NCI-H187 (cell line): ENCODE results near the gene GAST.
A peak's percentile ranks its signal among the peaks of the same experiment; 100 is the strongest.

Experiments
- DNase-seq, 2 experiments: peaks; one replicate each; lab custom pipeline; 2025; lab: John Stamatoyannopoulos, UW

GAST gene

GRCh38 chr17:41710472-41711090, 1.6 kb upstream of the GAST start:
- DNase-seq, result no peak

- no peak for DNase-seq
These were observed 5.5 kb downstream of the GAST start for GRCh38 chr17:41717408-41718286.

- no peak for DNase-seq
These were observed 6.1 kb downstream of the GAST start for GRCh38 chr17:41718287-41718645.

DNA sequence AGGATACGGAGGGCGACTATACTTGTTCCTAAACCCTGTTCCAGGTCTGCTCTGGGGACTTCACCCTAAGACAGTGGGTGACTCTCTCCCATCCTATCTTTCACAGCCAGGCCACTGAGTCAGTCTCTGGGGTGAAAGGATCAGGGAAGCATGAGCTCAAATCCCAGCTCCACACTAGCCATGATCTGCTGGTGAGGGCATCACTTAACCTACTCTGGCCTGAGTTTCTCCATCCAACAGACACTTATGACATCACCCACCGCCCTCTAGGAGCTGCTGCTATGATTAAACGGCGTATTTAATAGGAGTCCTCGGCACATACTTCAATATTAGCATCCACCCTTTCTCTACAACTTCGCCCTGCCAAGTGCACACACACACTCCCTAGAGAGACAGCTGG, 10.1 kb downstream of the GAST start:
- DNase-seq, result no peak

DNA sequence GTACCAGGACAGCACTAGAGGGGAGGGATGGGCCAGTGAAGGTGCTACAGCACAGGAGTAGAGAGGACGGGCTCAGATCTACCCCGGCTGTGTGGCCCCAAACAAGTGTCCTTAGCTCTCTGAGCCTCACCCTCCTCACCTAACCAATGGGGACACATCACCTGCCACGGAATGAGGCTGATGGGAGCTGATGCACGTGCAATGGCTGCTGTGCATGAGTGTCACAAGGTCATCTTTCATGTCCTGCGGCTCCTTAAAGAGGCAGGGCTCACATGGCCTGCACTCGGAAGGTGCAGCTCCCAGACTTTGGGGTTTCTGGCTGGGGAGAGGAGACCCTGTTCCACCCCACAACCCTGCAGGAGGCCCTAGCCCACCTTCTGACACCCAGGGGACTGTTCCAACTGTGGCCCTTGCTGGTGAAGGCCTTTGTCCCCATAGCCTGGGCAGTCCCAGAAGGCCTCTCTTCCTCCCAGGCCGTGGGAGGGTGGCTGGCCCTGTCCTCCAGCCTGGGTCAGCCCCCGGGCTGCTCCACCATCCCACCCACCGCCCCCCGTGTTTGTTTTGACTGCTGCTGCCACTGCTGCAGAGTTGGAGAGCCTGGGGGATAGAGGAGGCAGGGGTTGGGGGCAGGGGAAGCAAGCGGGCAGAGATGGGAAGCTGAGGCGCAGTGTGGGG, 11.8 kb downstream of the GAST start:
- DNase-seq, result no peak

DNA sequence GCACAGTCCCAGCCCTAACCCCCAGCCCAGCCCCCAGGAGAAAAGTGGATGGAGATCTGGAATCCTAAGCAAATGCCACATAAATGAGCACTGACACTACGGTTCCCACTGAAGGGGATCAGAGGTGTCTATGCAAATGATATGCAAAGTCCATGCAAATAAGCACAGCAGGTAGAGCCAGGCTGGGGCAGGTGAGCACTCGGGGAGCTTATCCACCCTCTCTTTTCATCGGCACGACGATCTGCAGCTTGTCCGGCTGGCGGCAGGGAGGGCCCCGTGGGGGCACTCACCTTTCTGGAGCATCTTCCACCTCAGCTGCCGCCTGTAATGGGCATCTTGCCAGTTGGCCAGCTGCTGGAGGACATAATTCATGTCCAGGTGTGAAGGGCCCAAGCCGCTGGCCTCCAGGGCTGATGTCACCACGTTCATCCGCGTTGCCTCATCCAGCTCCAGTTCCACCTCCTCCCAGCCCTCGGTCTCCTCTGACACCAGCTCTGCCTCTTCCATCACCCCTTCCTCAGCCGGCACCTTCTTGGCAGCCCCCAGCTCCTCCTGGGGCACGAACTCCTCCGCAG, 12.4 kb downstream of the GAST start:
- DNase-seq, result no peak

- no peak for DNase-seq
These were observed 13.0 kb downstream of the GAST start for GRCh38 chr17:41725134-41725533.

GRCh38 chr17:41728056-41728455, 15.9 kb downstream of the GAST start:
- no peak for DNase-seq

DNA sequence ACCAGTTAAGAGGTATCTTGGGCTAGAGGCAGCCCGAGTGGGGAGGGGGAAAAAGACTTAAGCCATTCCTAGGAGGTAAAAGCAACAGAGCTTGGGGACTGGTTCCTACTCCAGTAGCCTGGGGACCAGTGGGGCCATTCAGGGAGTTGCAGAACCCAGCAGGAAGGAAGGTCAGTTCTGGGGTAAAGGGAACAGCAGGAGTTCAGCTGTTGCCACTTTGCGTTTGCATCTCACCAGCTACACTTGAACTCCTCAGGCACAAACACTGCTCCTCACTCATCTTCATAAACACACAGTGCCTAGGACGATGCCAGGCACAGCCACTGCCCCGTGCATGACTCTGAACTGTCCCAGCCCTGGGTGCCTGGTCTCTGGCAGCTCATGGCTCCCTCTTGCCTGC, 18.3 kb downstream of the GAST start:
- DNase-seq, result no peak

GRCh38 chr17:41731836-41732235, 19.7 kb downstream of the GAST start:
- DNase-seq, result no peak

GRCh38 chr17:41733348-41734138, 21.4 kb downstream of the GAST start:
- no peak for DNase-seq

DNA sequence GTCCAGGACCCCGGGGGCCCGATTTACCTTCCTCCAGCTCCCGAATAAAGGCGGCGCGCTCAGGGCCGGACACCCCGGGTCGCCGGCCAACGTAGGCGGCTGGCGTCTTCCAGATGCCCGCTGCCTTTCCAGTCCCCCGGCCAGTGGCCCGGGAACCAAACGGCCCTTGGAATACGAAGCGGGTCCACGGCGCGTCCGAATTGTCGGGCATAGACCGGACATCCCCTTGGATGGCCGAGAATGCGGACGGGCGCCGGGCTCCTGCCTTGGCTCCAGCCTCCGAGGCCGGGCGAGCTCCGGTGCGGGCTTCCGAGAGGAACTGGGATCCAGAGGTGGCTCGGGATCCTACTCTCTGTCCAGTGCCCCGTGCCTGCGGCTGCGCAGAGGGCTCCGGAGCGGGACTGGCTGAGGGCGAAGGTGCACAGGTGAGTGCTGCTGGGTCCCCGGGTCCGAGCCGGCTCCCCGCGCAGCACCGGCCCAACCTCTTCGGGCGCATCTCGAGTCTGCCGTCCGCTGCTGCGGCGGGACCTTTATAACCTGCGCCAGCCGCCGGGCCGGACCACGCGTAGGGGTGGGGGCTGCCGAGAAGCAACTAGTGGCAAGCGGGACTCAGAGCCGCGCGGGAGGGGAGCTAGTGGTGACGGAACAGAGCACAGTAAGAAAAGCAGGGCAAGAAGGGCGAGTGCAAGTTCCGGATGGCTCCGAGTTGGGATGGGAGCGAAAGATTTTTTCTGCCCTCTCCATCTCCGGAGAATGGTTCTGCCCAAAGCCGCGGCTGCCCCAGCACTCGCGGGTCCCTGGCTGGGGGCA, 22.2 kb downstream of the GAST start, which contains the start of gene HAP1:
TSS of gene HAP1 (minus strand) at position 505 of the 810 bp plus-strand sequence. CDS start at position 496, 9 bp downstream.
- DNase-seq, result no peak

DNA sequence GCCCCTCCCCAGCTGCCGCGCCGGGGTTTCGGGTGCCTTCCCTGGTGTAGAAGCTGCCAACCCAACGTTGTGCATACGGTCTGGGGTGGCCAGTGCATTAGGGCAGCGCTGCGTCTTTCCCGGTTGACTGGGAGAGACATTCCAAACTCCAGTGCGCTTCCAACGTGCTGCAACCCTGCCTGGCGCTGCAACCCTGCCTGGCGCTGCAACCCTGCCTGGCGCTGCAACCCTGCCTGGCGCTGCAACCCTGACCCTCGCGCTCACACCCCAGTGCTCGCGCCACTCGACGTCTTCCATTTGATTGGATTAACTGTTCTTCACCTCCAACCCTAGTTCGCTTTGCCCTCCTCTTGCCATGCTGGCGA, 22.8 kb downstream of the GAST start:
- no peak for DNase-seq

DNA sequence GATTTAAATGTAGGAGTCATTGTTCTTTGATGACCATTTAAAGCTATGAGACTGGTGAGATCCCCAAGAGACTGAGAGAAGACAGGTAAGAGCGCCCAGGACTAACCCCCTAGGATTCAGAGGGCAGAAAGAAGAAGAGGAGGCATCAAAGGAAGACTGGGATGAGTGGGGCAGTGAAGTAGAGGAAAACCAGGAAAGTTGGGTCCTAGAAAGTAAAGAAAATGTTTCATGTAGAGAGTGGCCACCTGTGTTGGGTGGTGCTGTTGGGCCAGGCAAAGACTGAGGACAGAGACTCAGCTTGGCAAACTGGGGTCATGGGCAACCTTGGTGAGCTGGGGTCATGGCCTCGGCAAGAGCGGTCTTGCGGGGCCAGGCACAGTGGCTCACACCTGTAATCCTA, 23.6 kb downstream of the GAST start:
- no peak for DNase-seq

DNA sequence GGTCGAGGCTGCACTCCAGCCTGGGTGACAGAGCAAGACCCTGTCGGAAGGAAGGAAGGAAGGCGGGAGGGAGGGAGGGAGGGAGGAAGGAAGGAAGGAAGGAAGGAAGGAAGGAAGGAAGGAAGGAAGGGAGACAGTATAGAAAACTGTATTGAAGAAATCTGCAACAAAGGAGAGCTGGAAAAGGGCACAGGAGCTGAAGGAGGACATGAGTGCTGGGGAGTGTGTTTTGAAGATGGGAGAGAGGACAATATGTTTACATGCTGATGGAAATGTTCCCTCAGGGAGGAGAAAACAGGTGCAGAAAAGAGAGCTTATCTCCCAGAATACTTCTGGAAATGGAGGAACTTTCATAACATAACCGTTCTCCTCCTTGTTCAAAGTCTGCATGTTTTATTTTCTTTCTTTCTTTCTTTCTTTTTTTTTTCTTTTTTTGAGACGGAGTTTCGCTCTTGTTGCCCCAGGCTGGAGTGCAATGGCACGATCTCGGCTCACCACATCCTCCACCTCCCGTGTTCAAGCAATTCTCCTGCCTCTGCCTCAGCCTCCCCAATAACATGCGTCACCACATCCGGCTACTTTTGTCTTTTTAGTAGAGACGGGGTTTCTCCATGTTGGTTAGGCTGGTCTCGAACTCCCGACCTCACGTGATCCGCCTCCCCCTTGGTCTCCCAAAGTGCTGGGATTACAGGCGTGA, 25.0 kb downstream of the GAST start:
- no peak for DNase-seq

DNA sequence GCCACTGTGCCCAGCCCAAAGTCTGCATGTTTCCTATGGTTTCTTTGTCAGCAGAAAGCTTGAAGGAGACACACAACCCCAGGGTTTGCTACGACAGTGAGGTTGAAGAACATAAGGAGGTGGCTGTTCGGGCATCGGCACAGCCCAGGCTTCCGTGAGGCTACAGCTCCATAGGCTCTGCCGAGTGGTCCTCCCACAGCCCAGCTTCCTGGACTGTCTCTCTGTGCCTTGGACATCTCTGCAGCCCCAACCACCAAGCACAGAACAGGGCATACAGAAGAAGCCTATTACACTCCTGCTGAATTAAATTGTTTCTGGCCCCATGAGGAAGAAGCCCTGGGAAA, 25.5 kb downstream of the GAST start:
- no peak for DNase-seq

GRCh38 chr17:41738077-41738800, 26.1 kb downstream of the GAST start:
- peak; percentile 36 to 67 for DNase-seq

- DNase-seq, result no peak
These were observed 26.6 kb downstream of the GAST start for GRCh38 chr17:41738801-41739112.

- DNase-seq, result no peak
These were observed 27.7 kb downstream of the GAST start for GRCh38 chr17:41739661-41740352.
